ENCODE measurements around the gene LTA4H.

LTA4H gene

GRCh38 chr12:95999484-95999883 is 35.9 kb downstream of the LTA4H start:
- Histone ChIP-seq H3K4me2 (ENCODE audit: low read length) (no peak overlapping the region), H3K27ac (no peak overlapping the region), H3K79me2 (no peaks in the 10 kb centered on the region), H2AFZ (no peak overlapping the region), H3K36me3 (ENCODE audit: control insufficient read depth, insufficient read depth, low read length) (peaks cover 3% of the 10 kb centered on the region), H3K4me1 (no peaks in the 10 kb centered on the region), H3K4me3 (ENCODE audit: low read depth, low read length) (no peak overlapping the region), H3K27me3 (ENCODE audit: control insufficient read depth, insufficient read depth, low read length) (no peaks in the 10 kb centered on the region), H3K9me3 (ENCODE audit: control insufficient read depth, low read length) (no peaks in the 10 kb centered on the region), H3K9ac (no peak overlapping the region)
- no peak for TF ChIP-seq CTCF (IDR thresholded peaks at IDR 0.05)

GRCh38 chr12:95998611-95999286 is 36.6 kb downstream of the LTA4H start:
- H3K9ac ChIP-seq = no peak overlapping the region
- peak; percentile 62 for TF ChIP-seq CTCF (IDR thresholded peaks at IDR 0.05)
- H3K36me3 ChIP-seq (ENCODE audit: control insufficient read depth, insufficient read depth, low read length) = peaks cover 3% of the 10 kb centered on the region
- H3K4me2 ChIP-seq (ENCODE audit: low read length) = no peak overlapping the region
- no peaks in the 10 kb centered on the region for H3K4me1 ChIP-seq
- H2AFZ ChIP-seq = no peak overlapping the region
- H3K9me3 ChIP-seq (ENCODE audit: control insufficient read depth, low read length) = no peaks in the 10 kb centered on the region
- no peak overlapping the region for H3K4me3 ChIP-seq (ENCODE audit: low read depth, low read length)
- H3K27me3 ChIP-seq (ENCODE audit: control insufficient read depth, insufficient read depth, low read length) = no peaks in the 10 kb centered on the region
- no peak overlapping the region for H3K27ac ChIP-seq
- H3K79me2 ChIP-seq = no peaks in the 10 kb centered on the region

GRCh38 chr12:95997911-95998510 is 37.4 kb downstream of the LTA4H start:
- no peak overlapping the region for H3K27ac ChIP-seq

GRCh38 chr12:95997276-95997675 is 38.1 kb downstream of the LTA4H start:
- no peak overlapping the region for H3K9ac ChIP-seq
- TF ChIP-seq CTCF (IDR thresholded peaks at IDR 0.05) = no peak
- H2AFZ ChIP-seq = no peak overlapping the region
- no peaks in the 10 kb centered on the region for H3K9me3 ChIP-seq (ENCODE audit: control insufficient read depth, low read length)
- H3K36me3 ChIP-seq (ENCODE audit: control insufficient read depth, insufficient read depth, low read length) = peaks cover 3% of the 10 kb centered on the region
- no peak overlapping the region for H3K27ac ChIP-seq
- H3K27me3 ChIP-seq (ENCODE audit: control insufficient read depth, insufficient read depth, low read length) = no peaks in the 10 kb centered on the region
- H3K4me2 ChIP-seq (ENCODE audit: low read length) = no peak overlapping the region
- H3K4me1 ChIP-seq = no peaks in the 10 kb centered on the region
- no peak overlapping the region for H3K4me3 ChIP-seq (ENCODE audit: low read depth, low read length)
- H3K79me2 ChIP-seq = no peaks in the 10 kb centered on the region

More at GRCh38 chr12:95997911-95998510, 37.4 kb downstream of the LTA4H start:
- no peak overlapping the region for H3K9ac ChIP-seq
- no peaks in the 10 kb centered on the region for H3K27me3 ChIP-seq (ENCODE audit: control insufficient read depth, insufficient read depth, low read length)
- H3K9me3 ChIP-seq (ENCODE audit: control insufficient read depth, low read length) = no peaks in the 10 kb centered on the region
- TF ChIP-seq CTCF (IDR thresholded peaks at IDR 0.05) = no peak
- no peaks in the 10 kb centered on the region for H3K4me1 ChIP-seq
- no peak overlapping the region for H3K4me2 ChIP-seq (ENCODE audit: low read length)
- no peaks in the 10 kb centered on the region for H3K79me2 ChIP-seq
- H3K36me3 ChIP-seq (ENCODE audit: control insufficient read depth, insufficient read depth, low read length) = peaks cover 3% of the 10 kb centered on the region
- no peak overlapping the region for H3K4me3 ChIP-seq (ENCODE audit: low read depth, low read length)
- no peak overlapping the region for H2AFZ ChIP-seq
